HG02610 (cell line): ENCODE measurements around the gene MYO6.

Source experiments
- ATAC-seq: cut with Tn5 transposase; IDR thresholded peaks from one replicate; pipeline ENCODE4 v1.9.1; 2021; ENCODE audit warnings: mild to moderate bottlenecking, moderate library complexity; ENCODE audit not compliant: unreplicated experiment

Gene MYO6

GRCh38 chr6:75940564-75940963 lies 191.5 kb downstream of the MYO6 start:
- no peak for ATAC-seq

- ATAC-seq = no peak
Observed at GRCh38 chr6:75941509-75941908, 192.5 kb downstream of the MYO6 start.

DNA sequence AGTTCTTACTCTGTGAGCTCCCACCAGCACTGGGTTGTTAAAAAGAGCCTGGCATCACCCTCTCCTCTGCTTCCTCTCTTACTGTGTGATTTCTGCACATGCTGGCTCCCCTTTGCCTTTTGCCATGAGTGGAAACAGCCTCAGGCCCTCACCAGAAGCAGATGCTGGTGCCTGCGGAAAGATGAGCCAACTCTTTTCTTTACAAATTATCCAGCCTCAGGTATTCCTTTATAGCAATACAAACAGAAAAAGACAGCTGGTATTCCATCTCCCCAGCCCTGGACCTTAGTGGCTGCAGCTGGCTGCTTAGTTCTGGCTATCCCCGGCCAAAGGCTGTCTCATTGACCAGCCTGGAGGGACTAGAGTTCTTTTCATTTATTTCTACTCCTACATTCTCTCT lies 194.3 kb downstream of the MYO6 start:
- no peak for ATAC-seq

DNA sequence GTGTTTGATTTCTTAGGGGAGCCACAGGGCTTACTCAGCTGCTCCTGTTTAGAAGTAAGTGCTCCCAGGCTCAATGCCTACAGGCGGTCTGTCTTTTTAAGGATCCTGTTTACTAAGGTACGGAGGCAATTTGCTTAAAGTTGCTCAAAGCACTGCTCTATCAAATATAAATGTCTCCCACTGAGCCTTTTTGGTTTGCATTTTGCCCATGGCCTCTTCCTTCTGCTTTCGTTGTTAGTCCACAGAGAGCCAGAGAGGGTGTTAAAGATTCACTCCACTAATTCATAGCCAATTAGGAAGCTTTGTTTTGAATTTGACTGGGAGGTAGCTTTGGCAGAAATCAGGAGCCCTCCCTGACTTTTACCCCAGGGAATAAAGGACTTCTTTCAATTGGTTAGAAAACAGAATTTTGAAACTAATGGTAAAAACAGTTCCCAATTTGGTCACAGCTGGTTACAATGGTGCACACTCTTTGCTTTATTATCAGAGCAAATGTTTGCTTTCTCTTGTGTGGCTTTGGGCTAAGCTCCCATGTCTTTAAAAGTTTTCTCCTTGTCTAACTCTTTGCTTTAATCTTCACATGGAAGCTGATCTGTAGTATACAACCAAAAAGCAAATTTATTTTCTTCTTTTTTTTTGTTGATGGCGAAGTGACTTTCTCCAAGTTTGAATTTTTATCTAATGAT lies 197.2 kb downstream of the MYO6 start:
- ATAC-seq = peak; percentile 47

DNA sequence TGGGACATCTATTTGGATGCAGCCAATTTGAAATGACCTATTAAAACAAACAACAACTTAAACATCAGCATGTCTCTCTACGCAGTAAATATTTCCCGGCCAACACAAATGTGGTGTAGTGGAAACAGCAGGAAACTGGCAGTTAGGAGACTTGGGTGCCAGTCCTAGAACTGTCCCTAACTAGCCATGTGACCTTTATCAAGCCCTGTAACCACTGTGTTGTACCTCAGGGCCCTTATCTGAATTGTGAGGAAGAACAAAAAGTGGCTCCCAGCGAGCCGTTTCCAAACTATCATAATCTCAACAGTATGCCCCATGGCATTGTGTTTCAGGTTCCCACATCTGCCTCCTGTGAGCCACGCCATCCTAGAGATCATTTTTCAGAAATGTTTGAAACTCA lies 198.9 kb downstream of the MYO6 start:
- no peak for ATAC-seq

GRCh38 chr6:75952128-75952527 lies 203.1 kb downstream of the MYO6 start:
- ATAC-seq = no peak

- no peak for ATAC-seq
Observed at GRCh38 chr6:75963569-75963968, 214.5 kb downstream of the MYO6 start.

DNA sequence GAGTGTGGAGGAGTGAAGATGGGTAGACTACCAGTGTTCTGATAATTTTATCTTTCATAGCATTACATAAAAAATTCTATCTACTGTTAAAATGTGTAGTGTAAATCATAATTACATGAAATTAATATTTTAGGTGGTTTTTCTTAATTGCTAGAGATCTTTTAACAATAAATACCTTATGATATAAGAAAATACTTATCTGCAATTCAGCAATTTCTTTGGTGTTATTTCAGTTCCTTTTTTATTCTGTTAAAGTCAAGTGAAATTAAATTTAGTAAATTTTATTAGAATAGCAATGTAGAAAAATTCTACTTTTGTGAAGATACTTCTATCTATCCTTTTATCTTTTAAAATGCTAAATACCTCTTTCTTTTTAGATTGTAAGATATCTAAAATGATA lies 219.1 kb downstream of the MYO6 start:
- no peak for ATAC-seq
